Measurements from ENCODE around the gene HKDC1.

The HKDC1 gene

DNA sequence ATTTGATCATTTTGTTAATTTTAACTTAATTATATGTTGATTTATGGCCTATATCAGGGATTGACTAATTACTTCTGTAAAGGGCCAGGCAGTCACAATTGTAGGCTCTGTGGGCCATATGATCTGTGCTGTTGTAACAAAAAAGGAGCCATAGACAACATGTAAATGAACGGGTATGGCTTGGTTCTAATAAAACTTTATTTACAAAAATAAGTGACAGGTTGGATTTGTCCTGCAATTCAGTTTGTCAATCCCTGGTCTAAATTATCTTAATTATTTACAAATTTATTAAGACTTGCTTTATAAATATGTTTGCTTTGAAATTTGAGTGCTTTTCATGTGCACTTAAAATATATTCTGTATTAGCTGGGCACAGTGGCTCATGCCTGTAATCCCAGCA, 55.3 kb downstream of the HKDC1 start (continued):
- TF ChIP-seq ZNF596 (tag by site-specific recombination; IDR thresholded peaks at IDR 0.05) (no peak), ZNF248 (tag by site-specific recombination; IDR thresholded peaks at IDR 0.05) (no peak), OSR2 (tag by site-specific recombination; IDR thresholded peaks at IDR 0.05) (no peak), PRDM1 (tag by site-specific recombination; IDR thresholded peaks at IDR 0.05) (no peak), SP3 (tag by site-specific recombination; IDR thresholded peaks at IDR 0.05) (no peak), ZNF324 (tag by site-specific recombination; IDR thresholded peaks at IDR 0.05) (no peak), ZNF791 (tag by site-specific recombination; IDR thresholded peaks at IDR 0.05) (no peak), SCRT2 (tag by site-specific recombination; IDR thresholded peaks at IDR 0.05) (no peak), ZNF10 (tag by site-specific recombination; IDR thresholded peaks at IDR 0.05) (no peak), ZNF777 (tag by site-specific recombination; IDR thresholded peaks at IDR 0.05; ENCODE audit: borderline replicate concordance) (no peak), ZNF654 (tag by site-specific recombination; IDR thresholded peaks at IDR 0.05; ENCODE audit: low read depth) (no peak), ZNF623 (tag by site-specific recombination; IDR thresholded peaks at IDR 0.05) (no peak), KLF9 (tag by site-specific recombination; IDR thresholded peaks at IDR 0.05; ENCODE audit: low read depth) (no peak)
- TF ChIP-seq, protein P1, sequence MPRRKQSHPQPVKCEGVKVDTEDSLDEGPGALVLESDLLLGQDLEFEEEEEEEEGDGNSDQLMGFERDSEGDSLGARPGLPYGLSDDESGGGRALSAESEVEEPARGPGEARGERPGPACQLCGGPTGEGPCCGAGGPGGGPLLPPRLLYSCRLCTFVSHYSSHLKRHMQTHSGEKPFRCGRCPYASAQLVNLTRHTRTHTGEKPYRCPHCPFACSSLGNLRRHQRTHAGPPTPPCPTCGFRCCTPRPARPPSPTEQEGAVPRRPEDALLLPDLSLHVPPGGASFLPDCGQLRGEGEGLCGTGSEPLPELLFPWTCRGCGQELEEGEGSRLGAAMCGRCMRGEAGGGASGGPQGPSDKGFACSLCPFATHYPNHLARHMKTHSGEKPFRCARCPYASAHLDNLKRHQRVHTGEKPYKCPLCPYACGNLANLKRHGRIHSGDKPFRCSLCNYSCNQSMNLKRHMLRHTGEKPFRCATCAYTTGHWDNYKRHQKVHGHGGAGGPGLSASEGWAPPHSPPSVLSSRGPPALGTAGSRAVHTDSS (tag by site-specific recombination; IDR thresholded peaks at IDR 0.05), result no peak
- TF ChIP-seq, protein P2, sequence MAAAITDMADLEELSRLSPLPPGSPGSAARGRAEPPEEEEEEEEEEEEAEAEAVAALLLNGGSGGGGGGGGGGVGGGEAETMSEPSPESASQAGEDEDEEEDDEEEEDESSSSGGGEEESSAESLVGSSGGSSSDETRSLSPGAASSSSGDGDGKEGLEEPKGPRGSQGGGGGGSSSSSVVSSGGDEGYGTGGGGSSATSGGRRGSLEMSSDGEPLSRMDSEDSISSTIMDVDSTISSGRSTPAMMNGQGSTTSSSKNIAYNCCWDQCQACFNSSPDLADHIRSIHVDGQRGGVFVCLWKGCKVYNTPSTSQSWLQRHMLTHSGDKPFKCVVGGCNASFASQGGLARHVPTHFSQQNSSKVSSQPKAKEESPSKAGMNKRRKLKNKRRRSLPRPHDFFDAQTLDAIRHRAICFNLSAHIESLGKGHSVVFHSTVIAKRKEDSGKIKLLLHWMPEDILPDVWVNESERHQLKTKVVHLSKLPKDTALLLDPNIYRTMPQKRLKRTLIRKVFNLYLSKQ (tag by site-specific recombination; IDR thresholded peaks at IDR 0.05; ENCODE audit: borderline replicate concordance), result no peak
- TF ChIP-seq, protein P3, sequence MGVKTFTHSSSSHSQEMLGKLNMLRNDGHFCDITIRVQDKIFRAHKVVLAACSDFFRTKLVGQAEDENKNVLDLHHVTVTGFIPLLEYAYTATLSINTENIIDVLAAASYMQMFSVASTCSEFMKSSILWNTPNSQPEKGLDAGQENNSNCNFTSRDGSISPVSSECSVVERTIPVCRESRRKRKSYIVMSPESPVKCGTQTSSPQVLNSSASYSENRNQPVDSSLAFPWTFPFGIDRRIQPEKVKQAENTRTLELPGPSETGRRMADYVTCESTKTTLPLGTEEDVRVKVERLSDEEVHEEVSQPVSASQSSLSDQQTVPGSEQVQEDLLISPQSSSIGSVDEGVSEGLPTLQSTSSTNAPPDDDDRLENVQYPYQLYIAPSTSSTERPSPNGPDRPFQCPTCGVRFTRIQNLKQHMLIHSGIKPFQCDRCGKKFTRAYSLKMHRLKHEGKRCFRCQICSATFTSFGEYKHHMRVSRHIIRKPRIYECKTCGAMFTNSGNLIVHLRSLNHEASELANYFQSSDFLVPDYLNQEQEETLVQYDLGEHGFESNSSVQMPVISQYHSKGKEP (tag by site-specific recombination; IDR thresholded peaks at IDR 0.05), result no peak

DNA sequence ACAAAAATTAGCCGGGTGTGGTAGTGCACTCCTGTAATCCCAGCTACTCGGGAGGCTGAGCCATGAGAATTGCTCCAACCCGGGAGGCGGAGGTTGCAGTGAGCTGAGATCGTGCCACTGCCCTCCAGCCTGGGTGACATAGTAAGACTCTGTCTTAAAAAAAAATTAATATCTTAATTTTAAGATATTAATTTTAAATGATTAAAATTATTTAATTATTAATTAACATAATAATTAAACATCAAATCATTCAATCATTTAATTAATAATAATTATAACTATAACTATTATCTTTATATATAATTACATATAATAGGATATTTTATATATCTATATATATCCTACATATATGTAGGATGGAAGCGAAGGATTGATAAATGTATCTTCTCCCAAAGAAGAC, 56.4 kb downstream of the HKDC1 start:
- Histone ChIP-seq H3K9me3 (ENCODE audit: control insufficient read depth, insufficient read depth, low read depth, low read length) (no peaks in the 10 kb centered on the region), H3K4me3 (ENCODE audit: low read depth, low read length) (no peak overlapping the region), H3K36me3 (ENCODE audit: control insufficient read depth in 2 of 2, insufficient read depth in 1 of 2, low read length in 2 of 2) (no peaks in the 10 kb centered on the region), H3K27ac (ENCODE audit: extremely low read depth, low read depth, low read length) (no peak overlapping the region), H3K4me1 (ENCODE audit: control insufficient read depth, insufficient read depth, low read length) (no peaks in the 10 kb centered on the region)
- POLR2A ChIA-PET, result no interaction called here
- no peak for TF ChIP-seq RBAK (tag by site-specific recombination; IDR thresholded peaks at IDR 0.05)
- no peak for TF ChIP-seq ZNF664 (tag by site-specific recombination; IDR thresholded peaks at IDR 0.05)
- TF ChIP-seq ZNF473 (tag by site-specific recombination; IDR thresholded peaks at IDR 0.05), result no peak
- no peak for TF ChIP-seq ZNF114 (tag by site-specific recombination; IDR thresholded peaks at IDR 0.05)
- no peak for TF ChIP-seq ZNF621 (tag by site-specific recombination; IDR thresholded peaks at IDR 0.05)
- CTCF ChIA-PET, result interaction anchor here (1.1 to 1.3 kb wide), 2 partner anchors 9 to 22 kb away, joined by 3 read pairs; no protein-coding TSS in a partner anchor

DNA sequence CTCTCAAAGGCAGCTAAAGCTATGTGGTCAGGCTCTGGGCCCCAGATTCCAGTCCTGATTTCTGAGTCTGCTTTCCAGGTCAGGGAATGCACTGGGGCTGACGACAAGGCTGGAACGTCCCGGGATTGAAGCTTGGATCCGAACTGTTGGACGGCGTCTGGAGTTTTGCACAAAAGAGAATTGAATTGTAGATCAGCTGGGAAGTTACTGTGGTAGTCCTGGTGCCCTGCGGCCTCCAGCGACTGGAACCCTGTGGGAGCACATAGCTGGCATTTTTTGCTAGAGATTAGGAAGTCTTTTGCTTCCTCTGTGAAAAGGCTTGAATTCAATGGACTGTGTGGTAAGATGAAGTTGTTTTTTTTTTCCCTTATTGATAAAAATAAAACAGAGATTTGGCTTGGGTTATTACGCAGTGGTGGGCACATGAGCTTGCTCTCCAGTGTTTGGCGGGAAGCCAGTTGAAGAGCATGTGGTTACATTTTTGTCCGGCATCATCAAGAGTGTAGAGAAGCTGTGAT, 58.4 kb downstream of the HKDC1 start, which contains the start of gene HK1:
HK1 (plus strand) TSS at position 51 of the 518 bp plus-strand sequence.
- Histone ChIP-seq H3K4me1 (ENCODE audit: control insufficient read depth, insufficient read depth, low read length) (no peaks in the 10 kb centered on the region), H3K27ac (ENCODE audit: extremely low read depth, low read depth, low read length) (no peak within 1 kb of the TSS), H3K4me3 (ENCODE audit: low read depth, low read length) (no peak within 1 kb of the TSS), H3K36me3 (ENCODE audit: control insufficient read depth in 2 of 2, insufficient read depth in 1 of 2, low read length in 2 of 2) (no peaks in the 10 kb centered on the region), H3K9me3 (ENCODE audit: control insufficient read depth, insufficient read depth, low read depth, low read length) (no peaks in the 10 kb centered on the region)
- ChIA-PET CTCF (interaction anchor here (0.8 to 1.1 kb wide), 2 partner anchors 116 to 130 kb away, joined by 3 to 5 read pairs; no protein-coding TSS in a partner anchor), POLR2A (interaction anchor here (0.6 to 1.2 kb wide), 2 partner anchors 32 to 41 kb away, joined by 3 to 6 read pairs; no protein-coding TSS in a partner anchor)
- no peak for TF ChIP-seq ZFP37 (tag by site-specific recombination; IDR thresholded peaks at IDR 0.05)
- no peak for TF ChIP-seq ZNF792 (tag by site-specific recombination; IDR thresholded peaks at IDR 0.05)
- no peak for TF ChIP-seq ZNF530 (tag by site-specific recombination; IDR thresholded peaks at IDR 0.05; ENCODE audit: low read depth)
- TF ChIP-seq ZNF202 (tag by site-specific recombination; IDR thresholded peaks at IDR 0.05; ENCODE audit: borderline replicate concordance), result no peak
- no peak for TF ChIP-seq ZNF302 (tag by site-specific recombination; IDR thresholded peaks at IDR 0.05; ENCODE audit: low read depth)
- TF ChIP-seq ZFP69B (tag by site-specific recombination; IDR thresholded peaks at IDR 0.05), result no peak
- TF ChIP-seq KLF7 (tag by site-specific recombination; IDR thresholded peaks at IDR 0.05; ENCODE audit: borderline replicate concordance), result no peak
- no peak for TF ChIP-seq ZNF184 (tag by site-specific recombination; IDR thresholded peaks at IDR 0.05)
- TF ChIP-seq ZBTB20 (tag by site-specific recombination; IDR thresholded peaks at IDR 0.05), result no peak
- TF ChIP-seq, protein P4, sequence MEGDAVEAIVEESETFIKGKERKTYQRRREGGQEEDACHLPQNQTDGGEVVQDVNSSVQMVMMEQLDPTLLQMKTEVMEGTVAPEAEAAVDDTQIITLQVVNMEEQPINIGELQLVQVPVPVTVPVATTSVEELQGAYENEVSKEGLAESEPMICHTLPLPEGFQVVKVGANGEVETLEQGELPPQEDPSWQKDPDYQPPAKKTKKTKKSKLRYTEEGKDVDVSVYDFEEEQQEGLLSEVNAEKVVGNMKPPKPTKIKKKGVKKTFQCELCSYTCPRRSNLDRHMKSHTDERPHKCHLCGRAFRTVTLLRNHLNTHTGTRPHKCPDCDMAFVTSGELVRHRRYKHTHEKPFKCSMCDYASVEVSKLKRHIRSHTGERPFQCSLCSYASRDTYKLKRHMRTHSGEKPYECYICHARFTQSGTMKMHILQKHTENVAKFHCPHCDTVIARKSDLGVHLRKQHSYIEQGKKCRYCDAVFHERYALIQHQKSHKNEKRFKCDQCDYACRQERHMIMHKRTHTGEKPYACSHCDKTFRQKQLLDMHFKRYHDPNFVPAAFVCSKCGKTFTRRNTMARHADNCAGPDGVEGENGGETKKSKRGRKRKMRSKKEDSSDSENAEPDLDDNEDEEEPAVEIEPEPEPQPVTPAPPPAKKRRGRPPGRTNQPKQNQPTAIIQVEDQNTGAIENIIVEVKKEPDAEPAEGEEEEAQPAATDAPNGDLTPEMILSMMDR (tag by site-specific recombination; IDR thresholded peaks at IDR 0.05), result no peak
